C4-2B (cell line): ENCODE measurements around the gene SHOX.
"Not testable (repeated sequence)": the region's sequence is repeated elsewhere in the genome, so short reads cannot be mapped to it uniquely, and the experiment has no call there.

Source experiments
- H3K27ac ChIP-seq: fragments of 450-650 bp; 2 replicates; pipeline ENCODE4 v1.5.1; 2017
- CTCF ChIP-seq: fragments of 450-650 bp; conservative IDR thresholded peaks from 2 replicates; pipeline ENCODE4 v1.5.1; 2017; ENCODE audit warnings: mild to moderate bottlenecking
- ZFX ChIP-seq: fragments of 450-650 bp; IDR thresholded peaks from 2 replicates; pipeline ENCODE4 v1.6.1; 2017

The SHOX gene

GRCh38 chrX:650811-651210 is 20.2 kb downstream of the SHOX start:
- TF ChIP-seq CTCF (no peak), ZFX (no peak)
- H3K27ac ChIP-seq: no peak overlapping the region

- H3K27ac ChIP-seq: not testable (repeated sequence)
These were observed 21.3 kb downstream of the SHOX start for GRCh38 chrX:651922-652321.

- TF ChIP-seq CTCF: no peak
- H3K27ac ChIP-seq: no peak overlapping the region
These were observed 21.8 kb downstream of the SHOX start for GRCh38 chrX:652341-652741.

GRCh38 chrX:653306-653705 is 22.7 kb downstream of the SHOX start:
- H3K27ac ChIP-seq: no peak overlapping the region
- TF ChIP-seq ZFX: no peak

GRCh38 chrX:661154-661553 is 30.6 kb downstream of the SHOX start:
- TF ChIP-seq CTCF: no peak
- no peak for TF ChIP-seq ZFX
- no peak overlapping the region for H3K27ac ChIP-seq

- TF ChIP-seq ZFX (no peak), CTCF (no peak)
- H3K27ac ChIP-seq: no peak overlapping the region
These were observed 31.5 kb downstream of the SHOX start for GRCh38 chrX:662126-662525.

- TF ChIP-seq ZFX (no peak), CTCF (no peak)
- H3K27ac ChIP-seq: no peak overlapping the region
These were observed 33.2 kb downstream of the SHOX start for GRCh38 chrX:663841-664240.

GRCh38 chrX:666762-667720 is 36.5 kb downstream of the SHOX start:
- no peak for TF ChIP-seq CTCF
- no peak for TF ChIP-seq ZFX
- H3K27ac ChIP-seq: no peak overlapping the region
